OCI-LY7 (cell line): ENCODE measurements around the gene PDE9A. TPM values are rescaled to one million over a fixed set of nuclear protein-coding genes. Genes with fewer than 3 reads are reported as not detected.

ENCODE experiments used
- BruUV-seq: library from RNA; stranded (reverse); fragments of 400-500 nt; replicated peaks from 2 replicates; lab custom pipeline; 2021; lab: Mats Ljungman, UMichigan
- CTCF ChIA-PET: fragments of 300-600 bp; sonication (Branson Sonifier 250); formaldehyde crosslinking; loops from one replicate; lab custom pipeline; 2022; ENCODE audit warnings: antibody characterized with exemption; ENCODE audit not compliant: unreplicated experiment; lab: Charles Lee
- POLR2A ChIA-PET: fragments of 300-600 bp; sonication (Branson Sonifier 250); formaldehyde crosslinking; loops from one replicate; lab custom pipeline; 2022; ENCODE audit warnings: antibody characterized with exemption; lab: Charles Lee
- DNase-seq: peaks from one replicate; pipeline ENCODE4 v3.0.0-alpha.2; 2015; ENCODE audit warnings: low spot score
- H2AFZ ChIP-seq: fragments of 200-600 bp; sonication (generic), shearing (Covaris generic); 2 replicates; pipeline ENCODE4 v1.6.1; 2014; ENCODE audit warnings: mild to moderate bottlenecking, antibody characterized with exemption, low read length, moderate library complexity
- H3K27ac ChIP-seq: fragments of 200-600 bp; sonication (generic); 2 replicates; pipeline ENCODE4 v1.5.1; 2014; ENCODE audit warnings: mixed run types, low read depth, mild to moderate bottlenecking, moderate library complexity, low read length, inconsistent platforms; ENCODE audit not compliant: poor library complexity, severe bottlenecking
- H3K36me3 ChIP-seq: fragments of 200-600 bp; sonication (generic); 2 replicates; pipeline ENCODE4 v1.6.1; 2014; ENCODE audit warnings: mild to moderate bottlenecking, antibody characterized with exemption, low read length, moderate library complexity, mixed read lengths; ENCODE audit not compliant: insufficient read depth
- H3K4me1 ChIP-seq: fragments of 200-600 bp; sonication (generic); 2 replicates; pipeline ENCODE4 v1.5.1; 2014; ENCODE audit warnings: mild to moderate bottlenecking, low read length; ENCODE audit not compliant: insufficient read depth, poor library complexity, severe bottlenecking
- H3K4me2 ChIP-seq: fragments of 200-600 bp; sonication (generic); 2 replicates; pipeline ENCODE4 v1.6.1; 2014; ENCODE audit warnings: mild to moderate bottlenecking, low read length
- H3K4me3 ChIP-seq: fragments of 200-600 bp; sonication (generic); 2 replicates; pipeline ENCODE4 v1.5.1; 2014; ENCODE audit warnings: mild to moderate bottlenecking, low read depth, low read length; ENCODE audit not compliant: poor library complexity, severe bottlenecking
- H3K79me2 ChIP-seq: fragments of 200-600 bp; sonication (generic); 2 replicates; pipeline ENCODE4 v1.6.1; 2016; ENCODE audit warnings: low read depth, mild to moderate bottlenecking, low read length, moderate library complexity, mixed read lengths; ENCODE audit not compliant: insufficient read depth
- H3K9me2 ChIP-seq: fragments of 200-600 bp; sonication (generic); 2 replicates; pipeline ENCODE4 v1.6.1; 2016; ENCODE audit warnings: mild to moderate bottlenecking, low read length, mixed read lengths; ENCODE audit not compliant: insufficient read depth
- H3K9me3 ChIP-seq: fragments of 200-600 bp; sonication (generic); 2 replicates; pipeline ENCODE4 v1.6.1; 2014; ENCODE audit warnings: mild to moderate bottlenecking, mixed run types, low read length, mixed read lengths
- H4K20me1 ChIP-seq: fragments of 200-600 bp; sonication (generic); 2 replicates; pipeline ENCODE4 v1.6.1; 2014; ENCODE audit warnings: mild to moderate bottlenecking, antibody characterized with exemption, low read length, moderate library complexity, mixed read lengths; ENCODE audit not compliant: insufficient read depth
- EZH2phosphoT487 ChIP-seq: fragments of 200-600 bp; sonication (generic); IDR thresholded peaks from 2 replicates; pipeline ENCODE4 v1.6.1; 2018; ENCODE audit warnings: low read depth, borderline replicate concordance, mild to moderate bottlenecking, mixed run types, antibody characterized with exemption, low read length, moderate library complexity, mixed read lengths
- intact Hi-C: fragments of 100-400 bp; cut with micrococcal nuclease; formaldehyde crosslinking; loops from one replicate; pipeline ENCODE4 v1.10.0; 2022; ENCODE audit not compliant: unreplicated experiment
- total RNA-seq, 2 experiments: library from RNA; depleted of rRNA in 1 of 2; stranded (reverse); fragments of >200 nt in 1 of 2; shearing (Covaris generic) in 1 of 2; gene quantifications; 2 replicates each; pipeline ENCODE4 v1.2.3, GENCODE V29; 2014 to 2022
- TF ChIP-seq, protein P1 (sequence below): fragments of 200-600 bp; sonication (generic); conservative IDR thresholded peaks from 2 replicates; pipeline ENCODE4 v1.5.1; 2014; ENCODE audit warnings: mild to moderate bottlenecking, antibody characterized with exemption, low read length, moderate library complexity, mixed read lengths

PDE9A gene
- total RNA-seq, 2 experiments from 2014 or later: 11.4 to 22.4 TPM

- no peaks in the 10 kb centered on the region; the same call in 1 of the 2 replicates for H3K79me2 ChIP-seq
- POLR2A ChIA-PET: interaction anchor here (1.0 kb wide), 1 partner anchor 9 kb away, joined by 4 read pairs; no protein-coding TSS in a partner anchor
- DNase-seq: no peak
- CTCF ChIA-PET: no interaction called here
- no TSS peak for BruUV-seq
- no peaks in the 10 kb centered on the region for H3K9me3 ChIP-seq
- peak overlapping the region; percentile 88 for H3K4me2 ChIP-seq
- H3K9me2 ChIP-seq: no peaks in the 10 kb centered on the region
- H3K4me3 ChIP-seq: no peak overlapping the region
- peaks cover 72% of the 10 kb centered on the region for H3K4me1 ChIP-seq
- intact Hi-C loops: loop anchor here (5.0 kb wide), 1 partner anchor 195 kb away; no protein-coding TSS in a partner anchor
- TF ChIP-seq, protein P1, sequence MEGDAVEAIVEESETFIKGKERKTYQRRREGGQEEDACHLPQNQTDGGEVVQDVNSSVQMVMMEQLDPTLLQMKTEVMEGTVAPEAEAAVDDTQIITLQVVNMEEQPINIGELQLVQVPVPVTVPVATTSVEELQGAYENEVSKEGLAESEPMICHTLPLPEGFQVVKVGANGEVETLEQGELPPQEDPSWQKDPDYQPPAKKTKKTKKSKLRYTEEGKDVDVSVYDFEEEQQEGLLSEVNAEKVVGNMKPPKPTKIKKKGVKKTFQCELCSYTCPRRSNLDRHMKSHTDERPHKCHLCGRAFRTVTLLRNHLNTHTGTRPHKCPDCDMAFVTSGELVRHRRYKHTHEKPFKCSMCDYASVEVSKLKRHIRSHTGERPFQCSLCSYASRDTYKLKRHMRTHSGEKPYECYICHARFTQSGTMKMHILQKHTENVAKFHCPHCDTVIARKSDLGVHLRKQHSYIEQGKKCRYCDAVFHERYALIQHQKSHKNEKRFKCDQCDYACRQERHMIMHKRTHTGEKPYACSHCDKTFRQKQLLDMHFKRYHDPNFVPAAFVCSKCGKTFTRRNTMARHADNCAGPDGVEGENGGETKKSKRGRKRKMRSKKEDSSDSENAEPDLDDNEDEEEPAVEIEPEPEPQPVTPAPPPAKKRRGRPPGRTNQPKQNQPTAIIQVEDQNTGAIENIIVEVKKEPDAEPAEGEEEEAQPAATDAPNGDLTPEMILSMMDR: no peak
- TF ChIP-seq EZH2phosphoT487: no peak
- peak overlapping the region; percentile 91 for H3K27ac ChIP-seq
- no peak overlapping the region for H2AFZ ChIP-seq
- no peaks in the 10 kb centered on the region for H3K36me3 ChIP-seq
- H4K20me1 ChIP-seq: no peaks in the 10 kb centered on the region
Observed at GRCh38 chr21:42662430-42663199, 9.2 kb downstream of the PDE9A start.

DNA sequence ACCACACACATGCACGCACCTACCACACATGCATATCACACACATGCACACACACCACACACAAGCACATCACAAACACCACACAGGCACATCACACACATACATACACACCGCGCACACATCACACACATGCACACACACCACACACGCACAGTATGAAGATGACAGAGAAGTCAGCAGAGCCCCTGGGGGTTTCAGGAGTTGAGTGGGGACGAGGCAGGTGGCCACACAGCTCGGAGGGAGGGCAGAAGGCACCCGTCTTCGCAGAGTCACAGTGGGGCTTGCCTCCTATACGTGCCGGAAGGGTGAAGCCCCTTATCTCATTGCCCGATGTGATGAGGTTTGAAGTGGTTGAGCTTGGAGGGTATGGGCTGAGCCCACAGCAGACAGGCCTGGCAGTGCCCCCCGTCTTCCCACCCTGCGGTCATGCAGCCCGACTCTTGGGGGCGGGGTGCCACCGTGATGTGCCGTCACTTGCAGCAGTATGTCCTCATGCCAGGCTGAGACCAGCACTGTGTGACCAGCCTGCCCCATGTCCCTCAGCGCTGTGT is 9.9 kb downstream of the PDE9A start:
- no peaks in the 10 kb centered on the region for H3K9me2 ChIP-seq
- no peak for DNase-seq
- intact Hi-C loops: loop anchor here (5.0 kb wide), 1 partner anchor 196 kb away; no protein-coding TSS in a partner anchor
- no peaks in the 10 kb centered on the region for H3K36me3 ChIP-seq
- ChIA-PET POLR2A (no interaction called here), CTCF (no interaction called here)
- TF ChIP-seq, protein P1: no peak
- no peak for TF ChIP-seq EZH2phosphoT487
- no peak overlapping the region for H3K27ac ChIP-seq
- no TSS peak for BruUV-seq
- H3K4me3 ChIP-seq: no peak overlapping the region
- no peak overlapping the region for H3K4me2 ChIP-seq
- no peaks in the 10 kb centered on the region for H3K9me3 ChIP-seq
- H3K4me1 ChIP-seq: peaks cover 72% of the 10 kb centered on the region
- no peak overlapping the region for H2AFZ ChIP-seq
- no peaks in the 10 kb centered on the region; the same call in 1 of the 2 replicates for H3K79me2 ChIP-seq
- H4K20me1 ChIP-seq: no peaks in the 10 kb centered on the region
